RPMI7951 (cell line): ENCODE results near the gene TRIP6. TPM values are rescaled to one million over a fixed set of nuclear protein-coding genes. Genes with fewer than 3 reads are reported as not detected.
A peak's percentile ranks its signal among the peaks of the same experiment; 100 is the strongest.
"Not testable (repeated sequence)": the region's sequence is repeated elsewhere in the genome, so short reads cannot be mapped to it uniquely, and the experiment has no call there.

Experiments used
- DNase-seq: peaks from one replicate; pipeline ENCODE4 v3.0.0-alpha.2; 2012; ENCODE audit warnings: low read depth
- total RNA-seq: library from RNA; depleted of rRNA; stranded (reverse); fragments of >200 nt; shearing (Covaris generic); gene quantifications from 2 replicates; pipeline ENCODE4 v1.2.3, GENCODE V29; 2014; rRNA removed

TRIP6 gene
- total RNA-seq, 1 experiment from 2014 or later: 43.1 TPM

DNA sequence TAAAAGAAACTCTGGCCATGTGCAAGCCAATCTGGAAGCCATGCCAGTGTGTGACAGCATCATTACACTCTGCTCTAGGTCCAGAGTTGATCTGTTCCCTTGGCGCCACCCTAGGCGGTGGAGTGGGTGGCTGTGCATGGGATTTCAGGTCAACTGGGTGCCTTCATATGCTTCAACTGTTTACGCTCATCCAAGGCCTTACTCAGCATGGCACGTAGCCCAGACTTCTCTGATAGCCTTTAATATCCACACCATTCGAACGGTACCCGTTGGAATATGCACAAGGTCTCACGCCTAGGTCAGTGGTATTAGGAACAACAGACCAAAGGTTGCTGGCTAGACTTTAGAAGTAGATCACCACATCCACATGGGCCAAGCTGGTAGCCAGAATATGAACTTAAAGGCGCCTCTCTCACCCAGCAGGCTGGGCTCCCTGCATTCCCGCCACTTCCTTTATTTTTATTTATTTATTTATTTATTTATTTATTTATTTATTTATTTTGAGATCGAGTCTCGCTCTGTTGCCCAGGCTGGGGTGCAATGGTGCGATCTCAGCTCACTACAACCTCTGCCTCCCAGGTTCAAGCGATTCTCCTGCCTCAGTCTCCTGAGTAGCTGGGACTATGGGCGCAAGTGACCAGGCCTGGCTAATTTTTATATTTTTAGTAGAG is 47.2 kb downstream of the TRIP6 start:
- DNase-seq: no peak

DNA sequence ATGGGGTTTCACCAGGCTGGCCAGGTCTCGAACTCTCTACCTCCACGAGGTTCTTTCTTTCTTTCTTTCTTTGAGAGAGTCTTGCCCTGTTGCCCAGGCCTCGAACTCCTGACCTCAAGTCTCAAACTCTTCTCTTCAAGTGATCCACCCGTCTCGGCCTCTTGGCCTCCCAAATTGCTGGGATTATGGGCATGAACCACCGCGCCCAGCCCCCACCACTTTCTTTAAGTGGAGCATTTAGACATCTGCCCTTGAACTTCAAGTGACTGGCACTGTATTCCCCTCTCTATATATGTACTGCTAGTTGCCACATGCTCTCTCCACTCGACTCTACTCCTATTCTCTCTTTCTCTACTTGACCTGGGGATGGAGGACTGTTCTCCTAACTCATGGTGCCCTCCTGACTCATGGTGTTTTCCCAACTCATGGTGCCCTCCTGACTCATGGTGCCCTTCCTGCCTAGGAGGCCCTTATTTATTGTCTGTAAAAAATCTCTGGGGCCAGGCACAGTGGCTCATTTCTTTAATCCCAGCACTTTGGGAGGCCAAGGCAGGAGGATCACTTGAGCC is 47.8 kb downstream of the TRIP6 start:
- peak; percentile 33 for DNase-seq

- not testable (repeated sequence) for DNase-seq
Observed at GRCh38 chr7:100919335-100919734, 52.1 kb downstream of the TRIP6 start.

DNA sequence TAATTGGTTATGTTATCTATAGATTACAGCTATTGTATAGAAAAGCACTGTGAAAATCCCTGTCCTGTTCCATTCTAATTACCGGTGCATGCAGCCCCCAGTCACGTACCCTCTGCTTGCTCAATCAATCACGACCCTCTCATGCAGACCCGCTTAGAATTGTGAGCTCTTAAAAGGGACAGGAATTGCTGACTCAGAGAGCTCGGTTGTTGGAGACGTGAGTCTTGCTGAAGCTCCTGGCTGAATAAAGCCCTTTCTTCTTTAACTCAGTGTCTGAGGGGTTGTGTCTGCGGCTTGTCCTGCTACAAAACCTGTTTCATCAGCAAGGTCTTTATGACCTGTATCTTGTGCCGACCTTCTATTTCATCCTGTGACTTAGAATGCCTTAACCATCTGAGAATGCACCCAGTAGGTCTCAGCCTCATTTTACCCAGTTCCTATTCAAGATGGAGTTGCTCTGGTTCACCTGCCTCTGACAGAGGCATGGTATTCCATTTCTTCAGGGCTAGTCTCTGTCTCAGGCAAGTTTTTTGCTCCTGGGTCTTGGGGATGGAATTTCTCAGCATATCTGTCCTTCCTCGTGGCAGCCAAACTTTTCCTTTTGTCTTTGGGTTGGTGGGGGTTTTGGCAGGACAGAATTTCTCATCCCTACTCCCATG is 52.7 kb downstream of the TRIP6 start:
- not testable (repeated sequence) for DNase-seq

GRCh38 chr7:100921039-100921438 is 53.9 kb downstream of the TRIP6 start:
- no peak for DNase-seq

Other genes starting within 250 kb of the TRIP6 start
- 0.12 and 0.98 TPM in 2 replicates for gene TFR2, start 225.8 kb upstream of the TRIP6 start, total RNA-seq
- gene ACTL6B, start 210.9 kb upstream of the TRIP6 start, total RNA-seq: not detected in 2 replicates
- 89.4 and 125 TPM in 2 replicates for gene GNB2, start 193.6 kb upstream of the TRIP6 start, total RNA-seq
- gene GIGYF1, start 173.1 kb upstream of the TRIP6 start, total RNA-seq: 4.8 and 5.3 TPM in 2 replicates
- 79.5 and 91.4 TPM in 2 replicates for gene POP7, start 161.3 kb upstream of the TRIP6 start, total RNA-seq
- gene EPO, start 146.9 kb upstream of the TRIP6 start, total RNA-seq: not detected in 2 replicates
- not detected in 2 replicates for gene ZAN, start 133.8 kb upstream of the TRIP6 start, total RNA-seq
- gene EPHB4, start 39.9 kb upstream of the TRIP6 start, total RNA-seq: 24.6 and 27.0 TPM in 2 replicates
- gene SLC12A9, start 14.7 kb upstream of the TRIP6 start, total RNA-seq: 9.4 and 9.6 TPM in 2 replicates
- 49.6 and 57.3 TPM in 2 replicates for gene SRRT, start 7.7 kb downstream of the TRIP6 start, total RNA-seq
- 2.7 and 2.9 TPM in 2 replicates for gene UFSP1, start 22.3 kb downstream of the TRIP6 start, total RNA-seq
- gene ACHE, start 28.5 kb downstream of the TRIP6 start, total RNA-seq: not detected in 2 replicates
- gene MUC3A, start 82.1 kb downstream of the TRIP6 start, total RNA-seq: not detected in 2 replicates
- 0.72 and 5.6 TPM in 2 replicates for gene MUC12, start 102.2 kb downstream of the TRIP6 start, total RNA-seq
- not detected in 2 replicates for gene MUC17, start 152.7 kb downstream of the TRIP6 start, total RNA-seq
- gene TRIM56, start 218.1 kb downstream of the TRIP6 start, total RNA-seq: 4.7 and 5.0 TPM in 2 replicates